ENCODE results near the gene FOXG1.

The FOXG1 gene

DNA sequence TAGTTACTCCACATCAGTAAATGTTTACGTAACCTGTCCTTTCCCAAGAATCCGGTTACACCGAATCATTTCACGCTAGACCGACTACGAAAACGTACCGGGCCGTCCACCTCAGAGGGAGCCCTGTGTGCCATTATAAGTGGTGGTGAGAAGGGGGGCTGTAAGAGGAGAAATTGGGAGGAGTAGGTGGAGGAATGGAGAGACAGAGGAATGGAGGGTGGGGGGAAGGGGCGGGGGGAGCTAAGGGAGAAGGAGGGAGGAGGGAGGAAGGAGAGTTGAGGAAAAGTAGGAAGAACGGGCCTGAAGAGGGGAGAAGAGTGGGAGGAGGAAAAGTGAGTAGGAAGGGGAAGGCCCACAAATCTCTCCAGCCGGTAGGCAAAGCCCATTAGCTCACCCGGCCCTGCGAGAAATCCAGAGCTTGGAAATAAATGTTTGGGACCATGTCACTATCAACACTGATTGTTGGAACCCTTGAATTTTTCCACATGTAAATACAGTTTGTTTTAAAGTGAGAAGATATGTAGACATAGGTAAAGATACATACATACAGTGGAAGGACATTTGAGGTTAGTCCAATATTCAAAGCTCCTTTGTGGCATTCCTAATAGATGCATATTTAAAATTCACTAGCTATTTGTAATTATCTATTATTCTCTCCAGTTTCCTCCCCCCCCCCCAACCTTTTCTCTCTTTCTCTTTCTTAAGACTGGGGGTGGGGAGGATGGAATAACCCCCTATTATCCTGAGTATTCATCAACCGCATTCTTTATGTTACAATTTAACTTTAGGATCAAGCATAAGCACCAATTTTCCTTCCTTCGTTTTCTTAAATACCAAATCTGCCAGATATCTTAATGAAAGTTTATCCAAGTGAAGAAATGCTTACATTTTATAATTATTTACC, 2.1 kb upstream of the FOXG1 start:
- in situ Hi-C loops (cut with MboI; ENCODE audit: low sequenced_read_pairs, unreplicated experiment) = loop anchor here (25.0 kb wide), 1 partner anchor 1448 kb away; no protein-coding TSS in a partner anchor
- TF ChIP-seq, protein P1, sequence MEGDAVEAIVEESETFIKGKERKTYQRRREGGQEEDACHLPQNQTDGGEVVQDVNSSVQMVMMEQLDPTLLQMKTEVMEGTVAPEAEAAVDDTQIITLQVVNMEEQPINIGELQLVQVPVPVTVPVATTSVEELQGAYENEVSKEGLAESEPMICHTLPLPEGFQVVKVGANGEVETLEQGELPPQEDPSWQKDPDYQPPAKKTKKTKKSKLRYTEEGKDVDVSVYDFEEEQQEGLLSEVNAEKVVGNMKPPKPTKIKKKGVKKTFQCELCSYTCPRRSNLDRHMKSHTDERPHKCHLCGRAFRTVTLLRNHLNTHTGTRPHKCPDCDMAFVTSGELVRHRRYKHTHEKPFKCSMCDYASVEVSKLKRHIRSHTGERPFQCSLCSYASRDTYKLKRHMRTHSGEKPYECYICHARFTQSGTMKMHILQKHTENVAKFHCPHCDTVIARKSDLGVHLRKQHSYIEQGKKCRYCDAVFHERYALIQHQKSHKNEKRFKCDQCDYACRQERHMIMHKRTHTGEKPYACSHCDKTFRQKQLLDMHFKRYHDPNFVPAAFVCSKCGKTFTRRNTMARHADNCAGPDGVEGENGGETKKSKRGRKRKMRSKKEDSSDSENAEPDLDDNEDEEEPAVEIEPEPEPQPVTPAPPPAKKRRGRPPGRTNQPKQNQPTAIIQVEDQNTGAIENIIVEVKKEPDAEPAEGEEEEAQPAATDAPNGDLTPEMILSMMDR (IDR thresholded peaks at IDR 0.05; ENCODE audit: borderline replicate concordance, control extremely low read depth, extremely low read depth, insufficient read depth, missing control alignments) = no peak
- no peak for DNase-seq (ENCODE audit: low spot score)

DNA sequence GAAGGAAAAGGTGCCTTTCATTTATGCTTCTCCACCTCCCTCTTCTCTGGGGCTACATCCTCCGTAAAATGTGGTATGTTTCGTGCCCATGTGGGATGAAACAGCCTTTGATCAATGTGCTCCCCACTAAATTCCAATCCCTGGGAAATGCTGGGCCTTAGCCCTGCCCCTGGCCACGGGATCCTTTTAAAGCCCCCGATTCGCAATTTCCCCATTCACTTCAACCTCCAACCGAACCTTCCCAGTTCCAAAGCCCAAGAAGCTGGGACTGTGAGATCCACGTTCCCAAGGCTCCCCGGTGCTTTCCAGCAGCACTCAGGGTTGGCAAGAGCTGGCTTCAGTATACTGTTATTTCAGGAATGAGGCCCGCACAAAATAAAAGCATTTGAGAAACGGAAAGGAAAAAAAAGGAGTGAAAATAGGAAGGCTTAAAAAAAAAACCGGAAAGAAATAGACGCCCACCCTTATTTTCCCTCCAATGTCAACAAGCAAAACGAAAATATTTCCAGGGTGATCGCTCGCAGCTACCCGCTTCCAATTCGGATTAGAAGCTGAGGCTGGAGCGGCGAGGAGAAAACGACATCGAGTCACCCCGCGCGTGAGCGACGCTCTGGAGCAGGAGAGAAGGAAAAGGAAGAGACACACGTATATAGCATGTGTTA, 1.3 kb upstream of the FOXG1 start:
- DNase-seq (ENCODE audit: low spot score) = no peak
- TF ChIP-seq, protein P1 (IDR thresholded peaks at IDR 0.05; ENCODE audit: borderline replicate concordance, control extremely low read depth, extremely low read depth, insufficient read depth, missing control alignments) = no peak
- in situ Hi-C loops (cut with MboI; ENCODE audit: low sequenced_read_pairs, unreplicated experiment) = loop anchor here (25.0 kb wide), 1 partner anchor 1447 kb away; no protein-coding TSS in a partner anchor

DNA sequence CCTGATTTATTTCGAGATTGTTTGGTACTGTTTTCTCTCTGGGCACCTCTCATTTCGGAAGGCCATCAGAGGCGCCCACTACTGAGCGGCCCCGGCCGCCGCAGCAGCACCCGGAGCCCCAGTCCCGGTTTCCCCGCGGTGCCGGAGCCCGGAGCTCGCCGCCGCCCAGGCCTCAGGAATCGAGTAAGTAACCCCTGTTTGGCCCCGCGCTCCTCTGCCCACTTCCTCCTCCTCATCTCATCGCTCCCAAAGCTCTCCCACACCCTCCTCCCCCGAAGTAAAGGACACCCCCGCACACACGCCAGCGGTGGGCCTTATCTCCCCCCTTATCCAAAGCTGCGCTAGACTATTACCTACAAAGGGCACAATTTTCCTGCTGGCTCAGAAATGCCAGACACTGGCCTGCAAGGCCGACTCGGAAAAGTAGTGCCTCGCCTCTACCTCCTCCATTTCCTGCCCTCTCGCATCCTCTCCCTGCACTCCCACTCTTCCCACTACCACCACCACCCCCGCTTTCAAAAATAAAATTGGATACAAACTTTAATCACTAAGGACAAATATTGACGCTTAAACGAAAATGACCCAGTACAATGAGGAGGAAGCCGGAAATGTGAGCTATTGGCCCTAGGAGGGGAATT, 637 bp upstream of the FOXG1 start:
- TF ChIP-seq, protein P1 (IDR thresholded peaks at IDR 0.05; ENCODE audit: borderline replicate concordance, control extremely low read depth, extremely low read depth, insufficient read depth, missing control alignments) = no peak
- in situ Hi-C loops (cut with MboI; ENCODE audit: low sequenced_read_pairs, unreplicated experiment) = loop anchor here (25.0 kb wide), 1 partner anchor 1446 kb away; no protein-coding TSS in a partner anchor
- no peak for DNase-seq (ENCODE audit: low spot score)

DNA sequence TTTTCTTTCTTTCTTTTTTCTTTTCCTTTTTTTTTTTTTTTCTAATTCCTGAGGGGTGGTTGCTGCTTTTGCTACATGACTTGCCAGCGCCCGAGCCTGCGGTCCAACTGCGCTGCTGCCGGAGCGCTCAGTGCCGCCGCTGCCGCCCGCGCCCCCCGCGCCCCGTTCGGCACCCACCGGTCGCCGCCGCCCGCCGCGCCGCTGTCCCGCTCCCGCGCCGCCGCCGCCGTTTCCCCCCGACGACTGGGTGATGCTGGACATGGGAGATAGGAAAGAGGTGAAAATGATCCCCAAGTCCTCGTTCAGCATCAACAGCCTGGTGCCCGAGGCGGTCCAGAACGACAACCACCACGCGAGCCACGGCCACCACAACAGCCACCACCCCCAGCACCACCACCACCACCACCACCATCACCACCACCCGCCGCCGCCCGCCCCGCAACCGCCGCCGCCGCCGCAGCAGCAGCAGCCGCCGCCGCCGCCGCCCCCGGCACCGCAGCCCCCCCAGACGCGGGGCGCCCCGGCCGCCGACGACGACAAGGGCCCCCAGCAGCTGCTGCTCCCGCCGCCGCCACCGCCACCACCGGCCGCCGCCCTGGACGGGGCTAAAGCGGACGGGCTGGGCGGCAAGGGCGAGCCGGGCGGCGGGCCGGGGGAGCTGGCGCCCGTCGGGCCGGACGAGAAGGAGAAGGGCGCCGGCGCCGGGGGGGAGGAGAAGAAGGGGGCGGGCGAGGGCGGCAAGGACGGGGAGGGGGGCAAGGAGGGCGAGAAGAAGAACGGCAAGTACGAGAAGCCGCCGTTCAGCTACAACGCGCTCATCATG, 654 bp downstream of the FOXG1 start:
- in situ Hi-C loops (cut with MboI; ENCODE audit: low sequenced_read_pairs, unreplicated experiment) = loop anchor here (25.0 kb wide), 1 partner anchor 1445 kb away; no protein-coding TSS in a partner anchor
- no peak for DNase-seq (ENCODE audit: low spot score)
- TF ChIP-seq, protein P1 (IDR thresholded peaks at IDR 0.05; ENCODE audit: borderline replicate concordance, control extremely low read depth, extremely low read depth, insufficient read depth, missing control alignments) = no peak

DNA sequence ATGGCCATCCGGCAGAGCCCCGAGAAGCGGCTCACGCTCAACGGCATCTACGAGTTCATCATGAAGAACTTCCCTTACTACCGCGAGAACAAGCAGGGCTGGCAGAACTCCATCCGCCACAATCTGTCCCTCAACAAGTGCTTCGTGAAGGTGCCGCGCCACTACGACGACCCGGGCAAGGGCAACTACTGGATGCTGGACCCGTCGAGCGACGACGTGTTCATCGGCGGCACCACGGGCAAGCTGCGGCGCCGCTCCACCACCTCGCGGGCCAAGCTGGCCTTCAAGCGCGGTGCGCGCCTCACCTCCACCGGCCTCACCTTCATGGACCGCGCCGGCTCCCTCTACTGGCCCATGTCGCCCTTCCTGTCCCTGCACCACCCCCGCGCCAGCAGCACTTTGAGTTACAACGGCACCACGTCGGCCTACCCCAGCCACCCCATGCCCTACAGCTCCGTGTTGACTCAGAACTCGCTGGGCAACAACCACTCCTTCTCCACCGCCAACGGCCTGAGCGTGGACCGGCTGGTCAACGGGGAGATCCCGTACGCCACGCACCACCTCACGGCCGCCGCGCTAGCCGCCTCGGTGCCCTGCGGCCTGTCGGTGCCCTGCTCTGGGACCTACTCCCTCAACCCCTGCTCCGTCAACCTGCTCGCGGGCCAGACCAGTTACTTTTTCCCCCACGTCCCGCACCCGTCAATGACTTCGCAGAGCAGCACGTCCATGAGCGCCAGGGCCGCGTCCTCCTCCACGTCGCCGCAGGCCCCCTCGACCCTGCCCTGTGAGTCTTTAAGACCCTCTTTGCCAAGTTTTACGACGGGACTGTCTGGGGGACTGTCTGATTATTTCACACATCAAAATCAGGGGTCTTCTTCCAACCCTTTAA, 1.5 kb downstream of the FOXG1 start:
- no peak for DNase-seq (ENCODE audit: low spot score)
- in situ Hi-C loops (cut with MboI; ENCODE audit: low sequenced_read_pairs, unreplicated experiment) = loop anchor here (25.0 kb wide), 1 partner anchor 1444 kb away; no protein-coding TSS in a partner anchor
- TF ChIP-seq, protein P1 (IDR thresholded peaks at IDR 0.05; ENCODE audit: borderline replicate concordance, control extremely low read depth, extremely low read depth, insufficient read depth, missing control alignments) = no peak

All from GM13976 (cell line).